ENCODE data around the gene HBA2.
"Not testable (repeated sequence)": the region's sequence is repeated elsewhere in the genome, so short reads cannot be mapped to it uniquely, and the experiment has no call there.

Gene HBA2

DNA sequence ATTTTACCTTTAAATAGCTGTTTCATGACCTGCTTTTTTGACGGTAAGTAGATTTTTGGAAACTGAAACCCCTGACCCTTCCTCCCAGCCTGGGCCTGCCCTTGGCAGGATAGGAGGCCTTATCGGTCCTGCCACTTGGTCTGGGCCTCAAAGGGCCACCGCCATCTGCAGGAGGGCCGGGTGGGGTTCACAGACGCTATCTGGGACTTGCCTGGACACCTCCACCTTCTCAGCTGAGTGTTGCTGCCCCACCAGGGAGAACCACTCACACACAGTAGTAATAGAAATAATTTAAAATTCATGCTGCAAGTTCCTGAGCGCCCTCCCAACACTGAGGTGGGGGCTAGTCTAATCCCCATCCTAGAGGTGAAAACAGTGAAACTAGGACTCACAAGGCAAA is 29.6 kb upstream of the HBA2 start:
- no peak overlapping the region for H3K4me3 ChIP-seq (ENCODE audit: low read depth in 1 of 2, low read length in 2 of 2)
- no peaks in the 10 kb centered on the region for H3K27me3 ChIP-seq (ENCODE audit: control insufficient read depth in 1 of 2, insufficient read depth in 2 of 2, low read length in 2 of 2)
- no peaks in the 10 kb centered on the region for H3K4me1 ChIP-seq (ENCODE audit: control insufficient read depth in 1 of 2, insufficient read depth in 2 of 2, low read length in 2 of 2)
- H3K36me3 ChIP-seq (ENCODE audit: control insufficient read depth in 1 of 2, insufficient read depth in 2 of 2, low read length in 2 of 2) = no peaks in the 10 kb centered on the region
- no peaks in the 10 kb centered on the region for H3K9me3 ChIP-seq (ENCODE audit: control insufficient read depth in 1 of 2, low read length in 2 of 2)
- H3K27ac ChIP-seq (ENCODE audit: low read depth, low read length) = no peak overlapping the region
- H3K9ac ChIP-seq (ENCODE audit: low read depth in 1 of 2, low read length in 2 of 2) = no peak overlapping the region

GRCh38 chr16:143456-143855 is 29.2 kb upstream of the HBA2 start:
- Histone ChIP-seq H3K9ac (ENCODE audit: low read depth in 1 of 2, low read length in 2 of 2) (no peak overlapping the region), H3K36me3 (ENCODE audit: control insufficient read depth in 1 of 2, insufficient read depth in 2 of 2, low read length in 2 of 2) (no peaks in the 10 kb centered on the region), H3K27me3 (ENCODE audit: control insufficient read depth in 1 of 2, insufficient read depth in 2 of 2, low read length in 2 of 2) (peaks cover 0 to under 1% of the 10 kb centered on the region in 2 donors), H3K9me3 (ENCODE audit: control insufficient read depth in 1 of 2, low read length in 2 of 2) (no peaks in the 10 kb centered on the region), H3K27ac (ENCODE audit: low read depth, low read length) (no peak overlapping the region), H3K4me1 (ENCODE audit: control insufficient read depth in 1 of 2, insufficient read depth in 2 of 2, low read length in 2 of 2) (no peaks in the 10 kb centered on the region), H3K4me3 (ENCODE audit: low read depth in 1 of 2, low read length in 2 of 2) (no peak overlapping the region)

DNA sequence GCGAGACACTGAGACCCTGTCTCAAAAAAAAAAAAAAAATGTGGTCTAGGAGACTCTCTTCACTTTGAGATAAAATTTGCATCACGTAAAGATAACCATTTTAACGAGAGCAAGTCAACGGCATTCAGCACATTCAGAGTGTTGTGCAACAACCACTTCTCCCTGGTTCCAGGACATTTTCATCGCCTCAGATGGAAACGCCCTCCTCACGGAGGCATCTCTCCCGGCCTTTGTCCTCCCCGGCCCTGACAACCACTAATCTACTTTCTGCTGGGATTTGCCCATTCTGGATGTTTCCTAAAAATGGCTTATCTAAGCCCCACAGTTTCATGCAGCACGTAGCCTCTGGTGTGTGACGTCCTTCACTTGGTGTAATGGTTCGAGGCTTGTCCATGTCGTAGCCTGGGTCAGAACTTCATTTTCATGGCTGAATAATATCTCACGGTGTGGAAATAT is 27.9 kb upstream of the HBA2 start:
- H3K4me3 ChIP-seq (ENCODE audit: low read depth in 1 of 2, low read length in 2 of 2) = no peak overlapping the region

GRCh38 chr16:146646-147045 is 26.0 kb upstream of the HBA2 start:
- H3K9me3 ChIP-seq (ENCODE audit: control insufficient read depth in 1 of 2, low read length in 2 of 2) = no peaks in the 10 kb centered on the region
- H3K27me3 ChIP-seq (ENCODE audit: control insufficient read depth in 1 of 2, insufficient read depth in 2 of 2, low read length in 2 of 2) = peaks cover 0 to 9% of the 10 kb centered on the region in 2 donors
- no peak overlapping the region for H3K9ac ChIP-seq (ENCODE audit: low read depth in 1 of 2, low read length in 2 of 2)
- H3K36me3 ChIP-seq (ENCODE audit: control insufficient read depth in 1 of 2, insufficient read depth in 2 of 2, low read length in 2 of 2) = no peaks in the 10 kb centered on the region
- no peak overlapping the region for H3K4me3 ChIP-seq (ENCODE audit: low read depth in 1 of 2, low read length in 2 of 2)
- no peaks in the 10 kb centered on the region for H3K4me1 ChIP-seq (ENCODE audit: control insufficient read depth in 1 of 2, insufficient read depth in 2 of 2, low read length in 2 of 2)
- H3K27ac ChIP-seq (ENCODE audit: low read depth, low read length) = no peak overlapping the region

More for the DNA sequence above, 27.9 kb upstream of the HBA2 start:
- Histone ChIP-seq H3K9ac (ENCODE audit: low read depth in 1 of 2, low read length in 2 of 2) (no peak overlapping the region), H3K36me3 (ENCODE audit: control insufficient read depth in 1 of 2, insufficient read depth in 2 of 2, low read length in 2 of 2) (no peaks in the 10 kb centered on the region), H3K27me3 (ENCODE audit: control insufficient read depth in 1 of 2, insufficient read depth in 2 of 2, low read length in 2 of 2) (peaks cover 0 to 9% of the 10 kb centered on the region in 2 donors), H3K9me3 (ENCODE audit: control insufficient read depth in 1 of 2, low read length in 2 of 2) (no peaks in the 10 kb centered on the region), H3K27ac (ENCODE audit: low read depth, low read length) (no peak overlapping the region), H3K4me1 (ENCODE audit: control insufficient read depth in 1 of 2, insufficient read depth in 2 of 2, low read length in 2 of 2) (no peaks in the 10 kb centered on the region)

DNA sequence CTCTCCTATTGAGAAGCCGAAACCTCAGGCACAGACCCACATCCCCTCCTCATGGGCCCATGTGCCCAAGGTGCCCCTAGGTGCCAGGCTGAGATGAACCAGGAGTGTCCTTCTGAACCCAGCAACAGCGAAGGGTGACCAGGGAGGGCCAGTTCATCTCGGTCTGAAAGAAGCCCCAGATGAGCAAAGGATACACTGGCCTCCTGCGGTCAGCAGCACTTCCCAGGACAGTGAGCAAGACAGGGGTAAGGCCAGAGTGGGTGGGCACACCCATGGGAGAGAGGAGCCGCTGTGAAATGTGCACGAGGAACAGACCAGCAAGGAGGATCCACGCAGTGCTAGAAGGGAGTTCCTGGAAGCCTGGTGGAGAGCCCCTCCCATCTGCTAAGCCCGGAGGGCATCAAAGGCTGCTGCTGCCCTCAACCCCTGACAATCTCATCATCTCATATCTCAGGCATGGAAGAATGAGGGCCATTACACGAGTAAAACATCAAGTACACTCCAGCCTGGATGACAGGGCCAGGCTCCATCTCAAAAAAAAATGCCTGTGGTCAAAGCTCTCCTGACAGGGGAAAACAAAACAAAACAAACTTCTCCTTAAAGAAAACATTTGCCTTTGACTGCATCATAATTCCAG is 23.5 kb upstream of the HBA2 start:
- no peak overlapping the region for H3K4me3 ChIP-seq (ENCODE audit: low read depth in 1 of 2, low read length in 2 of 2)
- H3K9me3 ChIP-seq (ENCODE audit: control insufficient read depth in 1 of 2, low read length in 2 of 2) = no peaks in the 10 kb centered on the region
- no peak overlapping the region for H3K9ac ChIP-seq (ENCODE audit: low read depth in 1 of 2, low read length in 2 of 2)
- H3K4me1 ChIP-seq (ENCODE audit: control insufficient read depth in 1 of 2, insufficient read depth in 2 of 2, low read length in 2 of 2) = no peaks in the 10 kb centered on the region
- H3K36me3 ChIP-seq (ENCODE audit: control insufficient read depth in 1 of 2, insufficient read depth in 2 of 2, low read length in 2 of 2) = no peaks in the 10 kb centered on the region
- peaks cover 0 to 9% of the 10 kb centered on the region in 2 donors for H3K27me3 ChIP-seq (ENCODE audit: control insufficient read depth in 1 of 2, insufficient read depth in 2 of 2, low read length in 2 of 2)
- H3K27ac ChIP-seq (ENCODE audit: low read depth, low read length) = no peak overlapping the region

DNA sequence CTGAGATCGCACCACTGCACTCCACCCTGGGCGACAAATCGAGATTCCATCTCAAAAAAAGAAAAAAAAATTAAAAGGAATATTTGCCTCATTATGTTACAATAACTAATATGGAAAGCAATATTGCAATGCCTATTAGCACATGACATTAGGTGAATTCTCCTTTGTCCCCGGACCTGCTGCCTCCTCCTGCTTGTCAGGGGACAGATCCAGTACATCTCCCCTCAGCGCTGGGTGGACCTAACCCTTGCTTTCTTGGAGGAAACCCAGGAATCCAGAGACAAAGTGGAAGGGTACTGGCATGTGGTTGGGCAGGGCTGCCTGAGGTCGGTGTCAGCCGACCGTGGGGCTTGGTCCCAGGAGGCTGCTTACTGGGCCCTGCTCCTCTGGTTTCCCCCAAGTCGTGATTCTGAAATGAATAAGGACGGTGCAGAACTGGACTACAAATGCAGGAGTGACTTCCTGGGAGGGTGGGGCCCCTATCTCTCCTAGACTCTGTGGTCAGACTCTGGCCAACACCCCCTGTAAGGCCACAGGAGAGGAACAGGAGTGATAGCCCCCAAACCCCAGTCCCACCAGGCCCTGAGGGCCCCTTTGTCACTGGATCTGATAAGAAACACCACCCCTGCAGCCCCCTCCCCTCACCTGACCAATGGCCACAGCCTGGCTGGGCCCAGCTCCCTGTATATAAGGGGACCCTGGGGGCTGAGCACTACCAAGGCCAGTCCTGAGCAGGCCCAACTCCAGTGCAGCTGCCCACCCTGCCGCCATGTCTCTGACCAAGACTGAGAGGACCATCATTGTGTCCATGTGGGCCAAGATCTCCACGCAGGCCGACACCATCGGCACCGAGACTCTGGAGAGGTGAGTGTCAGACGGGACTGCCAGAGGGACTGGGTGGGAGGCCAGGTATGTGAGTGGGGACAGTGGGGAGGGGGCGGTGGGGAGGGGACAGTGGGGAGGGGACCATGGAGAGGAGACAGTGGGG is 20.2 kb upstream of the HBA2 start, which contains the start of gene HBZ:
Gene HBZ, plus strand, starts transcription at position 504 of the 988 bp plus-strand sequence. Its CDS starts 266 bp downstream, at position 770.
- peaks cover 0 to 6% of the 10 kb centered on the region in 2 donors for H3K4me1 ChIP-seq (ENCODE audit: control insufficient read depth in 1 of 2, insufficient read depth in 2 of 2, low read length in 2 of 2)
- H3K4me3 ChIP-seq (ENCODE audit: low read depth in 1 of 2, low read length in 2 of 2) = no peak within 1 kb of the TSS
- no peaks in the 10 kb centered on the region for H3K9me3 ChIP-seq (ENCODE audit: control insufficient read depth in 1 of 2, low read length in 2 of 2)
- peaks cover 9 to 17% of the 10 kb centered on the region in 2 donors for H3K27me3 ChIP-seq (ENCODE audit: control insufficient read depth in 1 of 2, insufficient read depth in 2 of 2, low read length in 2 of 2)
- H3K27ac ChIP-seq (ENCODE audit: low read depth, low read length) = no peak within 1 kb of the TSS
- no peaks in the 10 kb centered on the region for H3K36me3 ChIP-seq (ENCODE audit: control insufficient read depth in 1 of 2, insufficient read depth in 2 of 2, low read length in 2 of 2)
- no peak within 1 kb of the TSS for H3K9ac ChIP-seq (ENCODE audit: low read depth in 1 of 2, low read length in 2 of 2)

DNA sequence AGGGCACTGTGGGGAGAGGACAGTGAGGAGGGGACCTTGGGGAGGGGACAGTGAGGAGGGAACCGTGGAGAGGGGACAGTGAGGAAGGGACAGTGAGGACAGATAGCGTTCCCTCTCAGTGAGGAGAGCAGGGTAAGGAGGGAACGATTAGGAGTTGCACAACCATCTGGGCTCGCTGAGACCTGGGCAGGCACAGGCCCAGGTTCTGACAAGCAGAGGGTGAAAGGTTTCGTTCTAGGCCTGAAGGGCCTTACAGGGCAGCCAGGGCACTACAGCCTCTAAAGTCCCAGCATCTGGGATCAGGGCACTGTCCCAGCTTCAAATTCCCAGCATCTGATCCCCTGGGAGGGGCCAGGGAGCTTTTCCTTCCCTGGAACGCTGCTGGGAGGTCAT is 19.6 kb upstream of the HBA2 start:
- H3K36me3 ChIP-seq (ENCODE audit: control insufficient read depth in 1 of 2, insufficient read depth in 2 of 2, low read length in 2 of 2); H3K9me3 ChIP-seq (ENCODE audit: control insufficient read depth in 1 of 2, low read length in 2 of 2); H3K9ac ChIP-seq (ENCODE audit: low read depth in 1 of 2, low read length in 2 of 2); H3K4me1 ChIP-seq (ENCODE audit: control insufficient read depth in 1 of 2, insufficient read depth in 2 of 2, low read length in 2 of 2); H3K4me3 ChIP-seq (ENCODE audit: low read depth in 1 of 2, low read length in 2 of 2); H3K27ac ChIP-seq (ENCODE audit: low read depth, low read length): not testable (repeated sequence)
- peaks cover 9 to 17% of the 10 kb centered on the region in 2 donors for H3K27me3 ChIP-seq (ENCODE audit: control insufficient read depth in 1 of 2, insufficient read depth in 2 of 2, low read length in 2 of 2)

- H3K27ac ChIP-seq (ENCODE audit: low read depth, low read length); H3K36me3 ChIP-seq (ENCODE audit: control insufficient read depth in 1 of 2, insufficient read depth in 2 of 2, low read length in 2 of 2); H3K4me1 ChIP-seq (ENCODE audit: control insufficient read depth in 1 of 2, insufficient read depth in 2 of 2, low read length in 2 of 2); H3K4me3 ChIP-seq (ENCODE audit: low read depth in 1 of 2, low read length in 2 of 2); H3K9ac ChIP-seq (ENCODE audit: low read depth in 1 of 2, low read length in 2 of 2); H3K9me3 ChIP-seq (ENCODE audit: control insufficient read depth in 1 of 2, low read length in 2 of 2): not testable (repeated sequence)
- H3K27me3 ChIP-seq (ENCODE audit: control insufficient read depth in 1 of 2, insufficient read depth in 2 of 2, low read length in 2 of 2) = peaks cover 9 to 15% of the 10 kb centered on the region in 2 donors
Observed at GRCh38 chr16:153550-154216, 19.0 kb upstream of the HBA2 start.

DNA sequence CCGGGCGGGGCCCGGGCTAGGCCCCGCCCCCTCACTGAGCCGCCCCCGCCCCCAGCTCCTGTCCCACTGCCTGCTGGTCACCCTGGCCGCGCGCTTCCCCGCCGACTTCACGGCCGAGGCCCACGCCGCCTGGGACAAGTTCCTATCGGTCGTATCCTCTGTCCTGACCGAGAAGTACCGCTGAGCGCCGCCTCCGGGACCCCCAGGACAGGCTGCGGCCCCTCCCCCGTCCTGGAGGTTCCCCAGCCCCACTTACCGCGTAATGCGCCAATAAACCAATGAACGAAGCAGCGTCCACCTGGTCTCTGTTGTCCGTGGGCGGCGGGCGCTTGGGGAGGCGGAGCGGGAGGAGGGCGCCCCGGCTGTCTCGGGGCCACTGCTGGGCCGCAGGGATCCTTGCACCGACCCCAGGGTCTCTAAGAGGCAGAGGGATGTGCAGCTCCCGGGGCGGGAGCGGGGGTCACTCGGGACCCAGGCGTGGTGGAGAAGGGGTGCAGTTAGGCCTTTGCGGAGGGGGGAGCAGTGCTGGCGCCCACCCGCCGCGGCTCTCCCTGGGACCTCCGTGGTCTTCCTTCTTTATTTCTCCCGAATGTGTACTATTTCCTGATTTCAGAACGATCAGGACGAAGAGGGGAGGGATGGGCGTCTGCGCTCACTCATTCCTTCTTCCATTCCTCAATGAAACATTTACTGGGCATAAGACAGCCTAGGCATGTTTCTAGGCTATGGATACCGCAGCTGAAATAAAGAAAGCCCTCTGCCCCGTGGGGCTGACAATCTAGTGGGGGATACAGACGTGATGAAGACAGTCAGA is 18.3 kb upstream of the HBA2 start:
- H3K9me3 ChIP-seq (ENCODE audit: control insufficient read depth in 1 of 2, low read length in 2 of 2) = no peaks in the 10 kb centered on the region
- peaks cover 0 to 6% of the 10 kb centered on the region in 2 donors for H3K4me1 ChIP-seq (ENCODE audit: control insufficient read depth in 1 of 2, insufficient read depth in 2 of 2, low read length in 2 of 2)
- H3K27ac ChIP-seq (ENCODE audit: low read depth, low read length) = no peak overlapping the region
- H3K36me3 ChIP-seq (ENCODE audit: control insufficient read depth in 1 of 2, insufficient read depth in 2 of 2, low read length in 2 of 2) = no peaks in the 10 kb centered on the region
- H3K4me3 ChIP-seq (ENCODE audit: low read depth in 1 of 2, low read length in 2 of 2) = peak overlapping the region; percentile 50 to 57
- H3K27me3 ChIP-seq (ENCODE audit: control insufficient read depth in 1 of 2, insufficient read depth in 2 of 2, low read length in 2 of 2) = peaks cover 9 to 11% of the 10 kb centered on the region in 2 donors
- H3K9ac ChIP-seq (ENCODE audit: low read depth in 1 of 2, low read length in 2 of 2) = peak overlapping the region in 1 of 2 donors; percentile 23

Measured in duodenal mucosa (tissue), 2 donors.